Ovary (tissue), 3 donors: ENCODE results near the gene ACSS1.

Source experiments
- EP300 ChIP-seq: sonication (generic); formaldehyde crosslinking; IDR thresholded peaks from one replicate; pipeline ENCODE4 v1.6.1; 2017; ENCODE audit warnings: antibody characterized with exemption
- TF ChIP-seq, protein P1 (sequence below), 3 donors: fragments of 450-650 bp in 2 of 3; fragments of 200-600 bp in 1 of 3; IDR thresholded peaks; one replicate each; pipeline versions ENCODE4 v1.5.1 to v1.8.0; 2016 to 2022; ENCODE audit warnings: antibody characterized with exemption in 3 of 3, mild to moderate bottlenecking in 1 of 3
- donor health status: DM: no; HTN: no; CAD: no.

DNA sequence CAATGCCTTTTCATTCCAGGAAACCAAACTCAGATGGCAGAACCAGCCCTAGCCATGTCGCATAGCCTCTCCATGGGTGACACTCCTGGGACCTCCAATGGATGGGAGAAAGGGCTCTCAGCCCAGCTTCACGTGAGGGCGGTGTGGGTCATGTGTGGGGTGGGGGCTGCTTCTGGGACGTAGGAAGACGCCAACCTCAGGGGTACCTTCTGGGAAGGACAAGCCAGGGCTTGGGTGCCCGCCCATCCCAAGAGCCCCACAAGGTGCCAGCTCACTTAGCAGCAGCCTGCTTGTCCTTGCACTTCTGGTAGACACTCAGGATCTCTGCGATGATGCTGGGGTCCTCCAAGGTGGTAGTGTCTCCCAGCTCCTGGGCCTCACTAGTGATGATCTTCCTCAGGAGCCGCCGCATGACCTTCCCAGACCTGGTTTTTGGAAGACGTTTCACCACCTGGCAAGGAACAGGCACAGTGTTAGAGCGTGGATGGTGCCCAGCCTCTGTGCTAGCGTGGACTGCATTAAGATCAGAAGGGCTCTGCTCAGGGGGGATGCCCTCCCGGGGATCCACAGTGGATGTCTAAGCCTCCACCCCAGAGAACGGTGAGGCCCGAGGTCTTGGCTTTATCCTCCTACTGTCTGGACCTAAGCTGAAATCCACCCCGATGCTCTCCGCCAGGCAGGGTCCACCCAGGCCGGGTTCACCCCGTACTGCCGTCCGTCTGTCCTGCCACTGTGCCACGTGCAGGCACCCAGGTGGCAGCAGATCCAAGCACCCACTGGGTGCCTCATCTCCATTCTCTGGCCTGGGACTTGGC, 50.2 kb downstream of the ACSS1 start:
- TF ChIP-seq, protein P1, sequence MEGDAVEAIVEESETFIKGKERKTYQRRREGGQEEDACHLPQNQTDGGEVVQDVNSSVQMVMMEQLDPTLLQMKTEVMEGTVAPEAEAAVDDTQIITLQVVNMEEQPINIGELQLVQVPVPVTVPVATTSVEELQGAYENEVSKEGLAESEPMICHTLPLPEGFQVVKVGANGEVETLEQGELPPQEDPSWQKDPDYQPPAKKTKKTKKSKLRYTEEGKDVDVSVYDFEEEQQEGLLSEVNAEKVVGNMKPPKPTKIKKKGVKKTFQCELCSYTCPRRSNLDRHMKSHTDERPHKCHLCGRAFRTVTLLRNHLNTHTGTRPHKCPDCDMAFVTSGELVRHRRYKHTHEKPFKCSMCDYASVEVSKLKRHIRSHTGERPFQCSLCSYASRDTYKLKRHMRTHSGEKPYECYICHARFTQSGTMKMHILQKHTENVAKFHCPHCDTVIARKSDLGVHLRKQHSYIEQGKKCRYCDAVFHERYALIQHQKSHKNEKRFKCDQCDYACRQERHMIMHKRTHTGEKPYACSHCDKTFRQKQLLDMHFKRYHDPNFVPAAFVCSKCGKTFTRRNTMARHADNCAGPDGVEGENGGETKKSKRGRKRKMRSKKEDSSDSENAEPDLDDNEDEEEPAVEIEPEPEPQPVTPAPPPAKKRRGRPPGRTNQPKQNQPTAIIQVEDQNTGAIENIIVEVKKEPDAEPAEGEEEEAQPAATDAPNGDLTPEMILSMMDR (IDR thresholded peaks at IDR 0.05) = no peak
- no peak for TF ChIP-seq EP300
